Activated CD8-positive, alpha-beta memory T cell treated with anti-CD3 and anti-CD28 coated beads for 48 hours (primary cell): Measurements from ENCODE around the gene TPRG1.

Experiments used
- DNase-seq, 3 experiments: peaks; one replicate each; pipeline ENCODE4 v3.0.0-alpha.2; 2020; ENCODE audit warnings: low read depth in 2 of 3, low spot score in 2 of 3

The TPRG1 gene

GRCh38 chr3:189276444-189277219, 104.9 kb downstream of the TPRG1 start:
- no peak for DNase-seq

- no peak for DNase-seq
These were observed 105.9 kb downstream of the TPRG1 start for GRCh38 chr3:189277711-189278110.

- DNase-seq, result no peak
These were observed 106.5 kb downstream of the TPRG1 start for GRCh38 chr3:189278221-189278620.

GRCh38 chr3:189282189-189282588, 110.4 kb downstream of the TPRG1 start:
- no peak for DNase-seq

- no peak for DNase-seq
These were observed 111.0 kb downstream of the TPRG1 start for GRCh38 chr3:189282741-189283140.

- no peak for DNase-seq
These were observed 114.4 kb downstream of the TPRG1 start for GRCh38 chr3:189286188-189286587.

GRCh38 chr3:189286916-189287315, 115.1 kb downstream of the TPRG1 start:
- DNase-seq, result no peak

GRCh38 chr3:189288348-189289235, 116.8 kb downstream of the TPRG1 start:
- no peak for DNase-seq

- DNase-seq, result no peak
These were observed 117.5 kb downstream of the TPRG1 start for GRCh38 chr3:189289251-189289650.

GRCh38 chr3:189292667-189293484, 121.1 kb downstream of the TPRG1 start:
- DNase-seq, result no peak

- DNase-seq, result no peak
These were observed 122.9 kb downstream of the TPRG1 start for GRCh38 chr3:189294649-189295048.

GRCh38 chr3:189295089-189295488, 123.3 kb downstream of the TPRG1 start:
- no peak for DNase-seq

- DNase-seq, result no peak
These were observed 126.2 kb downstream of the TPRG1 start for GRCh38 chr3:189297932-189298331.

- DNase-seq, result no peak
These were observed 127.0 kb downstream of the TPRG1 start for GRCh38 chr3:189298469-189299375.

- DNase-seq, result no peak
These were observed 128.6 kb downstream of the TPRG1 start for GRCh38 chr3:189300345-189300744.

GRCh38 chr3:189301479-189301878, 129.7 kb downstream of the TPRG1 start:
- no peak for DNase-seq

GRCh38 chr3:189303584-189303983, 131.8 kb downstream of the TPRG1 start:
- no peak for DNase-seq

GRCh38 chr3:189304465-189305351, 132.9 kb downstream of the TPRG1 start:
- DNase-seq, result no peak

GRCh38 chr3:189305412-189305811, 133.6 kb downstream of the TPRG1 start:
- DNase-seq, result no peak
